Subcutaneous adipose tissue (tissue), 4 donors: ENCODE data around the gene MYL6B. TPM values are rescaled to one million over a fixed set of nuclear protein-coding genes. Genes with fewer than 3 reads are reported as not detected.

ENCODE experiments used
- total RNA-seq, 4 donors: library from RNA; depleted of rRNA; stranded (reverse); fragments of >200 nt; gene quantifications; one replicate each; pipeline ENCODE4 v1.1.0, GENCODE V29; 2016
- TF ChIP-seq, protein P1 (sequence below): fragments of 450-650 bp; IDR thresholded peaks from one replicate; pipeline ENCODE4 v1.5.1; 2016; ENCODE audit warnings: low read depth, mild to moderate bottlenecking, control low read depth, antibody characterized with exemption, moderate library complexity

The MYL6B gene
- total RNA-seq, 4 donors from 2014 or later: 12.2 to 36.0 (median 24.7) TPM

DNA sequence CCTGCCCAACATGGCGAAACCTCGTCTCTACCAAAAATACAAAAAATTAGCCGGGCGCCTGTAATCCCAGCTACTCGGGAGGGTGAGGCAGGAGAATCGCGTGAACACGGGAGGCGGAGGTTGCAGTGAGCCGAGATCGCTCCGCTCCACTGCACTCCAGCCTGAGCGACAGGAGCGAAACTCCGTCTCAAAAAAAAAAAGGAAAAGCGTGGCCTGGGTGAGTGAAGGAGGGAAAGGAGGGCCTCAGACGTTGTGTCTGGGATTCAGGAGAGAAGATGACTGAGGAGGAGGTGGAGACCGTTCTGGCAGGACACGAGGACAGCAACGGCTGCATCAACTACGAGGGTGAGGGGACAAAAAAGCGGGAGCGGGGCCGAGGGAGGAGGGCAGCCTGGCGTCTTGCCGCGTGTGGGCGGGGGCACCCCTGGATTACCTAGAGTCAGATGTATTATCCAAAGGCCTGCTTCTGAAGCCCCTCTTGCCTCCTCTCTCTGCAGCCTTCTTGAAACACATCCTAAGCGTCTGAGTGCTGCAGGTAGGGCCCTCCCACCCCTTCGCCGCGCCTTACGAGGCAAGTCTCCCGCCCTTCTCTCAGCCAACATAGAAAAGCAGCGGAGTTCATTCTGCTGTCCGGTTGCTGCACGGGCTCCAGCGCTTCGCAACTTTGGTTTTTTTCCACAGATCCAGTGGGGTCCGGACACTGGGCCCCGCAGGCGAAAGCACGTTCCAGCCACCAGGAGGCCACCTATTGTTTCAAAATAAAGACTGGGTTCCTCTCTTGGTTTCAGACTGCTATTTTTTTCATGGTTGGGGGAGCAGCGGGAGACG is 5.0 kb downstream of the MYL6B start:
- TF ChIP-seq, protein P1, sequence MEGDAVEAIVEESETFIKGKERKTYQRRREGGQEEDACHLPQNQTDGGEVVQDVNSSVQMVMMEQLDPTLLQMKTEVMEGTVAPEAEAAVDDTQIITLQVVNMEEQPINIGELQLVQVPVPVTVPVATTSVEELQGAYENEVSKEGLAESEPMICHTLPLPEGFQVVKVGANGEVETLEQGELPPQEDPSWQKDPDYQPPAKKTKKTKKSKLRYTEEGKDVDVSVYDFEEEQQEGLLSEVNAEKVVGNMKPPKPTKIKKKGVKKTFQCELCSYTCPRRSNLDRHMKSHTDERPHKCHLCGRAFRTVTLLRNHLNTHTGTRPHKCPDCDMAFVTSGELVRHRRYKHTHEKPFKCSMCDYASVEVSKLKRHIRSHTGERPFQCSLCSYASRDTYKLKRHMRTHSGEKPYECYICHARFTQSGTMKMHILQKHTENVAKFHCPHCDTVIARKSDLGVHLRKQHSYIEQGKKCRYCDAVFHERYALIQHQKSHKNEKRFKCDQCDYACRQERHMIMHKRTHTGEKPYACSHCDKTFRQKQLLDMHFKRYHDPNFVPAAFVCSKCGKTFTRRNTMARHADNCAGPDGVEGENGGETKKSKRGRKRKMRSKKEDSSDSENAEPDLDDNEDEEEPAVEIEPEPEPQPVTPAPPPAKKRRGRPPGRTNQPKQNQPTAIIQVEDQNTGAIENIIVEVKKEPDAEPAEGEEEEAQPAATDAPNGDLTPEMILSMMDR: no peak

- TF ChIP-seq, protein P1: no peak
These were observed 5.9 kb downstream of the MYL6B start, which contains the start of gene MYL6 for GRCh38 chr12:56158029-56158925. Gene MYL6, plus strand, starts transcription at chr12:56158359. Its CDS starts 43 bp downstream, at chr12:56158402.

- TF ChIP-seq, protein P1: no peak
These were observed 6.6 kb downstream of the MYL6B start for GRCh38 chr12:56158926-56159461.

GRCh38 chr12:56159482-56160192 is 7.2 kb downstream of the MYL6B start:
- TF ChIP-seq, protein P1: no peak

DNA sequence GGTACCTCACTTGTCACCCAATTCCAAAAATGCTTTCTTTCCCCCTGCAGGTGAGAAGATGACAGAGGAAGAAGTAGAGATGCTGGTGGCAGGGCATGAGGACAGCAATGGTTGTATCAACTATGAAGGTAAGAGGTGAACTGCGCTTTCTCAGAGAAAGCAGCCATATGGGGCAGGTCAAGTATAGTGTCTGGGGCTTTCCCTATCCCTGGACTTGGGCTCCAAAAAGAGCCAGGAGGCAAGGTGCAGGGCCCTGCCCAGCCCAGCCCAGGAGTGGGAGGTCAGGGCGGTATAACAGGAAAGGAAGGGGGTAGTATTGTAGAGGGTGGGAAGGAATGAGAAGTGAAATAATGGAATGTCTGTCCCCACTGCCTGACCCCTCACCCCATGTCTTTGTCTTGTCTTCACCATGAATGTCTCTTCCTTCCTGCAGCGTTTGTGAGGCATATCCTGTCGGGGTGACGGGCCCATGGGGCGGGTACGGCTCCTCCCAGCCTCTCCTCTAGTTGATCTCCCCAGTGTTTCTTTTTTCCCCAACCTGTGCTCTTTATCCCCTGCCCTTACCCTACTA is 7.9 kb downstream of the MYL6B start:
- TF ChIP-seq, protein P1: no peak

- TF ChIP-seq, protein P1: no peak
These were observed 8.7 kb downstream of the MYL6B start for GRCh38 chr12:56160894-56161689.
